H9 (cell line): Measurements from ENCODE around the gene STARD3. TPM values are rescaled to one million over a fixed set of nuclear protein-coding genes. Genes with fewer than 3 reads are reported as not detected.

Source experiments
- DNase-seq: peaks from one replicate; pipeline ENCODE4 v3.0.0-alpha.2; 2017
- H2AFZ ChIP-seq: one replicate; pipeline ENCODE4 v1.6.1; 2013; ENCODE audit warnings: mild to moderate bottlenecking, low read length, control low read depth, moderate library complexity
- H2AK5ac ChIP-seq: 2 replicates; pipeline ENCODE4 v1.6.1; 2013; ENCODE audit warnings: low read length, control low read depth, mixed read lengths; ENCODE audit not compliant: insufficient read length
- H2BK120ac ChIP-seq: one replicate; pipeline ENCODE4 v1.6.1; 2013; ENCODE audit warnings: low read depth, mild to moderate bottlenecking, low read length, control low read depth, inconsistent platforms; ENCODE audit not compliant: poor library complexity, severe bottlenecking
- H2BK12ac ChIP-seq: 2 replicates; pipeline ENCODE4 v1.6.1; 2013; ENCODE audit warnings: low read length, control low read depth, mixed read lengths, low read depth; ENCODE audit not compliant: insufficient read length
- H2BK15ac ChIP-seq: 2 replicates; pipeline ENCODE4 v1.6.1; 2013; ENCODE audit warnings: low read depth, low read length, control low read depth
- H2BK20ac ChIP-seq: one replicate; pipeline ENCODE4 v1.6.1; 2013; ENCODE audit warnings: low read depth, mild to moderate bottlenecking, low read length, control low read depth, inconsistent platforms; ENCODE audit not compliant: poor library complexity, severe bottlenecking
- H2BK5ac ChIP-seq: 2 replicates; pipeline ENCODE4 v1.6.1; 2013; ENCODE audit warnings: low read length, control low read depth, mixed read lengths; ENCODE audit not compliant: insufficient read length
- H3K14ac ChIP-seq: 2 replicates; pipeline ENCODE4 v1.6.1; 2013; ENCODE audit warnings: low read length, control low read depth; ENCODE audit not compliant: insufficient read depth
- H3K18ac ChIP-seq: 2 replicates; pipeline ENCODE4 v1.6.1; 2013; ENCODE audit warnings: low read depth, mild to moderate bottlenecking, mixed read lengths, low read length, control low read depth; ENCODE audit not compliant: insufficient read length
- H3K23ac ChIP-seq: 2 replicates; pipeline ENCODE4 v1.6.1; 2013; ENCODE audit warnings: low read length, control low read depth, mixed read lengths, low read depth; ENCODE audit not compliant: insufficient read length
- H3K23me2 ChIP-seq: 2 replicates; pipeline ENCODE4 v1.6.1; 2013; ENCODE audit warnings: low read depth, mild to moderate bottlenecking, mixed read lengths, low read length, control low read depth; ENCODE audit not compliant: insufficient read length, poor library complexity, severe bottlenecking
- H3K27ac ChIP-seq: 2 replicates; pipeline ENCODE4 v1.5.1; 2013; ENCODE audit warnings: low read length, control low read depth, mixed read lengths, low read depth; ENCODE audit not compliant: insufficient read length
- H3K27me3 ChIP-seq: 2 replicates; pipeline ENCODE4 v1.6.1; 2013; ENCODE audit warnings: low read length, control low read depth, inconsistent platforms; ENCODE audit not compliant: insufficient read depth
- H3K4ac ChIP-seq: 2 replicates; pipeline ENCODE4 v1.6.1; 2013; ENCODE audit warnings: low read depth, mild to moderate bottlenecking, control low read depth, inconsistent platforms, low read length, moderate library complexity
- H3K4me1 ChIP-seq: 2 replicates; pipeline ENCODE4 v1.6.1; 2013; ENCODE audit warnings: low read length, control low read depth, inconsistent platforms; ENCODE audit not compliant: insufficient read depth
- H3K4me2 ChIP-seq: 2 replicates; pipeline ENCODE4 v1.6.1; 2013; ENCODE audit warnings: low read length, control low read depth, mixed read lengths; ENCODE audit not compliant: insufficient read length, insufficient read depth
- H3K56ac ChIP-seq: 2 replicates; pipeline ENCODE4 v1.6.1; 2013; ENCODE audit warnings: low read depth, mild to moderate bottlenecking, mixed read lengths, low read length, control low read depth; ENCODE audit not compliant: insufficient read length
- H3K79me1 ChIP-seq: 2 replicates; pipeline ENCODE4 v1.6.1; 2013; ENCODE audit warnings: low read depth, mild to moderate bottlenecking, moderate library complexity, low read length, control low read depth, inconsistent platforms; ENCODE audit not compliant: insufficient read depth, poor library complexity, severe bottlenecking
- H3K79me2 ChIP-seq: 2 replicates; pipeline ENCODE4 v1.6.1; 2013; ENCODE audit warnings: low read length, control low read depth, inconsistent platforms; ENCODE audit not compliant: insufficient read depth
- H3K9ac ChIP-seq: 2 replicates; pipeline ENCODE4 v1.6.1; 2013; ENCODE audit warnings: low read length, control low read depth, mixed read lengths; ENCODE audit not compliant: insufficient read length; ENCODE audit errors: extremely low read depth
- H3K9me3 ChIP-seq: one replicate; pipeline ENCODE4 v1.6.1; 2013; ENCODE audit warnings: low read depth, low read length, inconsistent platforms; ENCODE audit not compliant: control insufficient read depth
- H3T11ph ChIP-seq: one replicate; pipeline ENCODE4 v1.6.1; 2013; ENCODE audit warnings: mild to moderate bottlenecking, low read length, control low read depth, inconsistent platforms
- H4K20me1 ChIP-seq: one replicate; pipeline ENCODE4 v1.6.1; 2013; ENCODE audit not compliant: control insufficient read depth, insufficient read length, insufficient read depth
- H4K5ac ChIP-seq: 2 replicates; pipeline ENCODE4 v1.6.1; 2013; ENCODE audit warnings: low read depth, mild to moderate bottlenecking, mixed read lengths, low read length, control low read depth; ENCODE audit not compliant: insufficient read length
- H4K8ac ChIP-seq: replicated peaks from 2 replicates; pipeline ENCODE4 v1.6.1; 2013; ENCODE audit warnings: low read length, control low read depth, mixed read lengths, low read depth; ENCODE audit not compliant: insufficient read length
- H4K91ac ChIP-seq: 2 replicates; pipeline ENCODE4 v1.6.1; 2013; ENCODE audit warnings: low read depth, mild to moderate bottlenecking, moderate library complexity, mixed read lengths, low read length, control low read depth; ENCODE audit not compliant: insufficient read length
- H3K27ac Mint-ChIP-seq, 3 experiments: 2 replicates in 2 of 3; 3 replicates in 1 of 3; pipeline ENCODE4 v1.8.0; 2020 to 2021; ENCODE audit warnings: mixed read lengths in 3 of 3, mild to moderate bottlenecking in 1 of 3, moderate library complexity in 1 of 3
- H3K27me3 Mint-ChIP-seq: 2 replicates; pipeline ENCODE4 v1.8.0; 2021; ENCODE audit warnings: low read depth, mild to moderate bottlenecking, moderate library complexity, mixed read lengths
- H3K36me3 Mint-ChIP-seq, 3 experiments: 2 replicates in 2 of 3; 3 replicates in 1 of 3; pipeline ENCODE4 v1.8.0; 2020 to 2021; ENCODE audit warnings: low read depth in 3 of 3, mixed read lengths in 3 of 3; ENCODE audit not compliant: insufficient read depth in 1 of 3
- H3K4me1 Mint-ChIP-seq, 2 experiments: 2 replicates each; pipeline ENCODE4 v1.8.0; 2020; ENCODE audit warnings: mixed read lengths in 2 of 2
- H3K4me3 Mint-ChIP-seq, 2 experiments: 2 replicates in 1 of 2; 3 replicates in 1 of 2; pipeline ENCODE4 v1.8.0; 2020 to 2021; ENCODE audit warnings: mild to moderate bottlenecking in 2 of 2, mixed read lengths in 2 of 2, moderate library complexity in 1 of 2
- H3K9me3 Mint-ChIP-seq, 2 experiments: 2 replicates in 1 of 2; 3 replicates in 1 of 2; pipeline ENCODE4 v1.8.0; 2020; ENCODE audit warnings: mild to moderate bottlenecking in 2 of 2, mixed read lengths in 2 of 2, moderate library complexity in 1 of 2
- WGBS: extraction: QIAGEN DNeasy Blood & Tissue Kit; methylation state at CpG from one replicate; pipeline ENCODE4 v1.1.7; 2013; ENCODE audit warnings: missing lambda C conversion rate, low lambda C conversion rate, mixed read lengths; ENCODE audit not compliant: insufficient read length; ENCODE audit errors: extremely low coverage; 5-methylcytosine and 5-hydroxymethylcytosine counted together
- total RNA-seq: library from RNA; stranded (reverse); gene quantifications from 2 replicates; pipeline ENCODE4 v1.2.1, GENCODE V29; 2021
- TF ChIP-seq, protein P1 (sequence below): fragments of 200-600 bp; sonication (generic); conservative IDR thresholded peaks from 3 replicates; pipeline ENCODE4 v1.8.0; 2021; ENCODE audit warnings: antibody characterized with exemption, mild to moderate bottlenecking

The STARD3 gene
- total RNA-seq, 1 experiment from 2014 or later = 51.3 TPM

DNA sequence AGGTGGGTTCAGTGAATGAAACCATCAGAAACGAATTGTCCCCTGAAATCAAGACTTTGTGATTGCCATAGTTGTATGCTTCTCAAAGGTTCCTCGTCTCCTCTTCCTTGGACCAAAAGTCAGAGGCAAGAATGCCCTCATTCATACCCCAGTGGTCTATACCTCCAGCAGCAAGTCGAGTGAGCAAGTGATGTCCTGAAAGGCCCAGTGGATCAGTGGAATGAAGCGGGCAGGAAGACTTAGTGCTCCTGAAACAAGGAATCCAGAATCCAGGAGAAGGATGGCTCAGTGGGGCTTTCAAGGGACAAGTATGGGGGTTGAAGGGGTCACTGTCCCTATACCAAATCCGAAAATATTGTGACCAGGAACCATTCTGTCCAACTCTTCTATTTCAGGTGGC lies 57.6 kb downstream of the STARD3 start:
- Histone ChIP-seq H3K4me2 (no peak overlapping the region), H3K23ac (no peak overlapping the region), H2BK120ac (no peak overlapping the region), H3K4me1 (peaks cover 23% of the 10 kb centered on the region; the same call in 1 of the 2 replicates), H2BK12ac (no peak overlapping the region), H3K27ac (no peak overlapping the region), H3K79me2 (no peaks in the 10 kb centered on the region; the same call in 1 of the 2 replicates), H4K5ac (no peak overlapping the region), H2BK5ac (no peak overlapping the region), H4K20me1 (no peaks in the 10 kb centered on the region), H3K27me3 (no peaks in the 10 kb centered on the region), H3K14ac (no peak overlapping the region), H3K9me3 (no peaks in the 10 kb centered on the region), H2AK5ac (no peak overlapping the region), H3K9ac (no peak overlapping the region), H3T11ph (no peak overlapping the region), H3K18ac (no peak overlapping the region), H3K56ac (no peak overlapping the region), H2BK20ac (no peak overlapping the region), H4K91ac (no peak overlapping the region), H2AFZ (no peak overlapping the region), H3K23me2 (no peaks in the 10 kb centered on the region), H2BK15ac (no peak overlapping the region), H3K4ac (no peak overlapping the region), H4K8ac (no peak overlapping the region), H3K79me1 (no peaks in the 10 kb centered on the region)
- TF ChIP-seq, protein P1, sequence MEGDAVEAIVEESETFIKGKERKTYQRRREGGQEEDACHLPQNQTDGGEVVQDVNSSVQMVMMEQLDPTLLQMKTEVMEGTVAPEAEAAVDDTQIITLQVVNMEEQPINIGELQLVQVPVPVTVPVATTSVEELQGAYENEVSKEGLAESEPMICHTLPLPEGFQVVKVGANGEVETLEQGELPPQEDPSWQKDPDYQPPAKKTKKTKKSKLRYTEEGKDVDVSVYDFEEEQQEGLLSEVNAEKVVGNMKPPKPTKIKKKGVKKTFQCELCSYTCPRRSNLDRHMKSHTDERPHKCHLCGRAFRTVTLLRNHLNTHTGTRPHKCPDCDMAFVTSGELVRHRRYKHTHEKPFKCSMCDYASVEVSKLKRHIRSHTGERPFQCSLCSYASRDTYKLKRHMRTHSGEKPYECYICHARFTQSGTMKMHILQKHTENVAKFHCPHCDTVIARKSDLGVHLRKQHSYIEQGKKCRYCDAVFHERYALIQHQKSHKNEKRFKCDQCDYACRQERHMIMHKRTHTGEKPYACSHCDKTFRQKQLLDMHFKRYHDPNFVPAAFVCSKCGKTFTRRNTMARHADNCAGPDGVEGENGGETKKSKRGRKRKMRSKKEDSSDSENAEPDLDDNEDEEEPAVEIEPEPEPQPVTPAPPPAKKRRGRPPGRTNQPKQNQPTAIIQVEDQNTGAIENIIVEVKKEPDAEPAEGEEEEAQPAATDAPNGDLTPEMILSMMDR = no peak
- Mint-ChIP-seq H3K27ac (peak overlapping the region in 2 of 3 experiments; percentile 50 to 96; a peak in 4 of 7 replicates), H3K9me3 (no peaks in the 10 kb centered on the region), H3K27me3 (no peaks in the 10 kb centered on the region; the same call in 1 of the 2 replicates), H3K4me1 (peaks cover 50 to 54% of the 10 kb centered on the region in 2 experiments), H3K36me3 (peaks cover 0 to 4% (median under 1%) of the 10 kb centered on the region in 3 experiments; a peak in 2 of 7 replicates), H3K4me3 (no peak overlapping the region; a peak in 1 of 5 replicates)
- no CpG with 5 or more reads among the region's 5 CpGs for WGBS
- no peak for DNase-seq
